ENCODE measurements around the gene PTCH1. TPM values are rescaled to one million over a fixed set of nuclear protein-coding genes. Genes with fewer than 3 reads are reported as not detected.

Gene PTCH1
- total RNA-seq, 2 experiments from 2014 or later = 15.8 to 17.0 TPM

DNA sequence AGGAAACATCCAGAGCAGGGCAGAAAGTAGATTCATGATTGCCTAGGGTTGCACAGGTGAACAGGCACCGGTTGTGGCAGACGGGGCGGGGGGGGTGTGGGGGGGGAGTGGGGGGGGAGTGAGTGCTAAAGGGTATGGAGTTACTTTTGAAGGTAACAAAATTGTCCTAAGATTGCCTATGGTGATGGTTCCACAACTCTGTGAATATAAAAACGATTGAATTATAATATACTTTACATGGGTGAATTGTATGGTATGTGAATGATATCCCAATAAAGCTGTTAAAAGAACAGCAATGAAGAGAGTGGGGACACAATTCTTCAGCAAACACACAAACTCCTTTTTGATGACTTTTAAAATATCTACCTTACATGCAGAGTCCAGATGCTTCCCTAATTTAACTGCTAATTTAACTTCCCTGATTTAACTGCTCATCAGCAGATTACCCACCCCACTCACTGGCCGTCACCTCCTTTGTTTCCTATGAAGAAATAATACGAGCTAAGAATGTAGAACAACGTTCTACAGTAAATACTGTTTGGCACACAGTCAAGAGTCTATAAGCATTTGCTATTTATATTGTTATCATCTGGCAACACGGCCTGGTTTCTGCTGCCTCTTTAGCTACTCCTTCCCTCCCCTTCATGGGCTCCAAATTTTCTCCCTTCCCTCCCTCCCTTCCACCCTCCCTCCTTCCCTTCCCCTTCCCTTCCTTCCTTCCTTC lies 83.5 kb downstream of the PTCH1 start:
- Histone ChIP-seq H3K27ac (ENCODE audit: low read depth in 1 of 2, low read length in 2 of 2) (no peak overlapping the region), H3K36me3 (ENCODE audit: insufficient read depth, low read length) (no peaks in the 10 kb centered on the region), H3K4me3 (ENCODE audit: low read length) (no peak overlapping the region), H3K4me1 (ENCODE audit: insufficient read depth, low read length) (no peaks in the 10 kb centered on the region), H3K9me3 (ENCODE audit: control insufficient read depth in 1 of 2, insufficient read depth in 1 of 2, low read length in 2 of 2) (peaks cover 0 to 9% of the 10 kb centered on the region in 2 experiments), H3K27me3 (ENCODE audit: control insufficient read depth in 1 of 2, insufficient read depth in 2 of 2, low read length in 2 of 2) (no peaks in the 10 kb centered on the region)
- Mint-ChIP-seq H3K27me3 (no peaks in the 10 kb centered on the region), H3K4me1 (ENCODE audit: low read depth) (peaks cover 10% of the 10 kb centered on the region), H3K9me3 (peaks cover 2% of the 10 kb centered on the region), H3K36me3 (ENCODE audit: low read depth) (no peaks in the 10 kb centered on the region), H3K4me3 (no peak overlapping the region), H3K27ac (no peak overlapping the region)
- intact Hi-C loops (cut with DNase I, micrococcal nuclease) = no loop called here
- ATAC-seq (ENCODE audit: poor library complexity) (no peak), DNase-seq (no peak)
- POLR2A ChIA-PET = no interaction called here
- CTCF ChIA-PET = no interaction called here
- TF ChIP-seq CTCF (IDR thresholded peaks at IDR 0.05) = no peak

DNA sequence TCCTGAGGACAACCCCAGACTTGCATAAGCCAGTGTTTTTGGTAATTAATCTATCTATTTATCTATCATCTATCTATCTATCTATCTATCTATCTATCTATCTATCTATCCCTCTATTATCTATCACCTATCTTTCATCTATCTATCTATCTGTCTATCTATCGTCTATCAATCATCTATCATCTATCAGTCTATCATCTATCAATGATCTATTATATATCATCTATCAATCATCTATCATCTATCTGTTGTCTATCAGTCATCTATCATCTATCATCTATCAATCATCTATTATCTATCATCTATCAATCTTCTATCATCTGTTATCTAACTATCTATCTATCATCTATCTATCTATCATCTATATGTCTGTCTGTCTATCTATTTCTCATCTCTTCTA lies 85.5 kb downstream of the PTCH1 start:
- Mint-ChIP-seq H3K27me3 (no peaks in the 10 kb centered on the region), H3K4me3 (no peak overlapping the region), H3K9me3 (peaks cover 2% of the 10 kb centered on the region), H3K27ac (no peak overlapping the region), H3K4me1 (ENCODE audit: low read depth) (peaks cover 20% of the 10 kb centered on the region), H3K36me3 (ENCODE audit: low read depth) (no peaks in the 10 kb centered on the region)
- no peaks in the 10 kb centered on the region for H3K27me3 ChIP-seq (ENCODE audit: control insufficient read depth in 1 of 2, insufficient read depth in 2 of 2, low read length in 2 of 2)
- peaks cover 5% of the 10 kb centered on the region for H3K4me1 ChIP-seq (ENCODE audit: insufficient read depth, low read length)
- CTCF ChIA-PET = no interaction called here
- POLR2A ChIA-PET = no interaction called here
- ATAC-seq (ENCODE audit: poor library complexity) = no peak
- H3K9me3 ChIP-seq (ENCODE audit: control insufficient read depth in 1 of 2, insufficient read depth in 1 of 2, low read length in 2 of 2) = peaks cover 0 to 9% of the 10 kb centered on the region in 2 experiments
- no peaks in the 10 kb centered on the region for H3K36me3 ChIP-seq (ENCODE audit: insufficient read depth, low read length)
- H3K27ac ChIP-seq (ENCODE audit: low read depth in 1 of 2, low read length in 2 of 2) = no peak overlapping the region
- no peak for TF ChIP-seq CTCF (IDR thresholded peaks at IDR 0.05)
- no peak for DNase-seq
- intact Hi-C loops (cut with DNase I, micrococcal nuclease) = no loop called here
- H3K4me3 ChIP-seq (ENCODE audit: low read length) = no peak overlapping the region

- Histone ChIP-seq H3K27me3 (ENCODE audit: control insufficient read depth in 1 of 2, insufficient read depth in 2 of 2, low read length in 2 of 2) (no peaks in the 10 kb centered on the region), H3K9me3 (ENCODE audit: control insufficient read depth in 1 of 2, insufficient read depth in 1 of 2, low read length in 2 of 2) (peaks cover 0 to 9% of the 10 kb centered on the region in 2 experiments), H3K4me3 (ENCODE audit: low read length) (no peak overlapping the region), H3K27ac (ENCODE audit: low read depth in 1 of 2, low read length in 2 of 2) (no peak overlapping the region), H3K36me3 (ENCODE audit: insufficient read depth, low read length) (no peaks in the 10 kb centered on the region), H3K4me1 (ENCODE audit: insufficient read depth, low read length) (peaks cover 12% of the 10 kb centered on the region)
- ATAC-seq (ENCODE audit: poor library complexity) (no peak), DNase-seq (no peak)
- TF ChIP-seq CTCF (IDR thresholded peaks at IDR 0.05) = no peak
- ChIA-PET POLR2A (no interaction called here), CTCF (no interaction called here)
- intact Hi-C loops (cut with DNase I, micrococcal nuclease) = no loop called here
- Mint-ChIP-seq H3K27ac (no peak overlapping the region), H3K9me3 (peaks cover 2% of the 10 kb centered on the region), H3K36me3 (ENCODE audit: low read depth) (no peaks in the 10 kb centered on the region), H3K27me3 (no peaks in the 10 kb centered on the region), H3K4me3 (no peak overlapping the region), H3K4me1 (ENCODE audit: low read depth) (peaks cover 24% of the 10 kb centered on the region)
Measured at GRCh38 chr9:95429948-95430620, 86.7 kb downstream of the PTCH1 start.

Measured in CD4-positive, alpha-beta T cell (primary cell).